Measurements from ENCODE around the gene PTER. TPM values are rescaled to one million over a fixed set of nuclear protein-coding genes. Genes with fewer than 3 reads are reported as not detected.

PTER gene
- total RNA-seq, 1 donor from 2014 or later = 2.5 TPM

DNA sequence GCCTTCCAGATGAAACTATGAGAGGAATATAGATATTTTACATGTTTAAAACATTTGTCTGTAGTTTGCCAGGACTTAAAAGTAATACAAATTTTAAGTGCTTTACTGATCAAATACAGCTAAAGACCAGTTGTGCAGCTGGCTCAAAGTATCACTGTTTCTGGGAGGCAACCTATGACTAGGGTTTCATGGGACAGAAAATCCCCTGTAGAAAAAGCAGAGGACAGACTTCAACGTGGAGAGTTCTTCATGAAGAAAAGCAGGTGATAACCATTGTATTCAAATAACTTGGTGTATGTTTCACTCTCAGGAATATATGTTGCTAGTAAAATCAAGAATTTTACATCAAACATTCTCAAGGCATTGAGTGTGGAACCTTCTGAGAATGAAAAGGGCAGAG, 40.9 kb downstream of the PTER start:
- H3K27me3 Mint-ChIP-seq (ENCODE audit: low read depth, unreplicated experiment) = no peaks in the 10 kb centered on the region
- H3K4me1 ChIP-seq (ENCODE audit: insufficient read depth, low read length) = no peaks in the 10 kb centered on the region
- H3K27ac Mint-ChIP-seq (ENCODE audit: unreplicated experiment) = no peak overlapping the region
- no peak overlapping the region for H3K9ac ChIP-seq (ENCODE audit: low read length)
- H3K36me3 Mint-ChIP-seq (ENCODE audit: low read depth, unreplicated experiment) = no peaks in the 10 kb centered on the region
- no peak overlapping the region for H3K4me3 ChIP-seq (ENCODE audit: insufficient read depth, low read depth, low read length)
- H2AFZ ChIP-seq (ENCODE audit: low read depth, low read length) = no peak overlapping the region
- H3K27ac ChIP-seq (ENCODE audit: low read depth, low read length) = no peak overlapping the region
- H3K79me2 ChIP-seq (ENCODE audit: insufficient read depth, low read length) = no peaks in the 10 kb centered on the region
- H3K9me3 Mint-ChIP-seq (ENCODE audit: unreplicated experiment) = no peaks in the 10 kb centered on the region
- no peak overlapping the region for H3K4me3 Mint-ChIP-seq (ENCODE audit: unreplicated experiment)
- H3K36me3 ChIP-seq (ENCODE audit: insufficient read depth, low read length) = no peaks in the 10 kb centered on the region
- H3K27me3 ChIP-seq (ENCODE audit: insufficient read depth, low read length) = no peaks in the 10 kb centered on the region
- no peak for TF ChIP-seq EZH2 (IDR thresholded peaks at IDR 0.05; ENCODE audit: insufficient read depth, low read length)
- TF ChIP-seq, protein P1, sequence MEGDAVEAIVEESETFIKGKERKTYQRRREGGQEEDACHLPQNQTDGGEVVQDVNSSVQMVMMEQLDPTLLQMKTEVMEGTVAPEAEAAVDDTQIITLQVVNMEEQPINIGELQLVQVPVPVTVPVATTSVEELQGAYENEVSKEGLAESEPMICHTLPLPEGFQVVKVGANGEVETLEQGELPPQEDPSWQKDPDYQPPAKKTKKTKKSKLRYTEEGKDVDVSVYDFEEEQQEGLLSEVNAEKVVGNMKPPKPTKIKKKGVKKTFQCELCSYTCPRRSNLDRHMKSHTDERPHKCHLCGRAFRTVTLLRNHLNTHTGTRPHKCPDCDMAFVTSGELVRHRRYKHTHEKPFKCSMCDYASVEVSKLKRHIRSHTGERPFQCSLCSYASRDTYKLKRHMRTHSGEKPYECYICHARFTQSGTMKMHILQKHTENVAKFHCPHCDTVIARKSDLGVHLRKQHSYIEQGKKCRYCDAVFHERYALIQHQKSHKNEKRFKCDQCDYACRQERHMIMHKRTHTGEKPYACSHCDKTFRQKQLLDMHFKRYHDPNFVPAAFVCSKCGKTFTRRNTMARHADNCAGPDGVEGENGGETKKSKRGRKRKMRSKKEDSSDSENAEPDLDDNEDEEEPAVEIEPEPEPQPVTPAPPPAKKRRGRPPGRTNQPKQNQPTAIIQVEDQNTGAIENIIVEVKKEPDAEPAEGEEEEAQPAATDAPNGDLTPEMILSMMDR (IDR thresholded peaks at IDR 0.05; ENCODE audit: insufficient read depth, low read depth, low read length) = no peak
- H3K9me3 ChIP-seq (ENCODE audit: insufficient read depth, low read depth, low read length) = no peaks in the 10 kb centered on the region
- FAIRE-seq (no peak), DNase-seq (ENCODE audit: low read depth) (no peak)
- H3K4me1 Mint-ChIP-seq (ENCODE audit: low read depth, unreplicated experiment) = no peaks in the 10 kb centered on the region
- H3K4me2 ChIP-seq (ENCODE audit: low read length) = no peak overlapping the region
- H4K20me1 ChIP-seq (ENCODE audit: insufficient read depth, low read length) = no peaks in the 10 kb centered on the region

GRCh38 chr10:16478801-16479200, 42.0 kb downstream of the PTER start:
- no peaks in the 10 kb centered on the region for H3K36me3 Mint-ChIP-seq (ENCODE audit: low read depth, unreplicated experiment)
- no peak overlapping the region for H3K9ac ChIP-seq (ENCODE audit: low read length)
- H3K4me1 ChIP-seq (ENCODE audit: insufficient read depth, low read length) = no peaks in the 10 kb centered on the region
- H3K4me3 ChIP-seq (ENCODE audit: insufficient read depth, low read depth, low read length) = no peak overlapping the region
- H3K27ac Mint-ChIP-seq (ENCODE audit: unreplicated experiment) = no peak overlapping the region
- H3K27me3 ChIP-seq (ENCODE audit: insufficient read depth, low read length) = no peaks in the 10 kb centered on the region
- FAIRE-seq (no peak), DNase-seq (ENCODE audit: low read depth) (no peak)
- no peak overlapping the region for H2AFZ ChIP-seq (ENCODE audit: low read depth, low read length)
- H3K27ac ChIP-seq (ENCODE audit: low read depth, low read length) = no peak overlapping the region
- no peak overlapping the region for H3K4me2 ChIP-seq (ENCODE audit: low read length)
- H4K20me1 ChIP-seq (ENCODE audit: insufficient read depth, low read length) = no peaks in the 10 kb centered on the region
- H3K4me3 Mint-ChIP-seq (ENCODE audit: unreplicated experiment) = no peak overlapping the region
- no peaks in the 10 kb centered on the region for H3K27me3 Mint-ChIP-seq (ENCODE audit: low read depth, unreplicated experiment)
- no peaks in the 10 kb centered on the region for H3K9me3 ChIP-seq (ENCODE audit: insufficient read depth, low read depth, low read length)
- no peaks in the 10 kb centered on the region for H3K4me1 Mint-ChIP-seq (ENCODE audit: low read depth, unreplicated experiment)
- H3K79me2 ChIP-seq (ENCODE audit: insufficient read depth, low read length) = no peaks in the 10 kb centered on the region
- no peaks in the 10 kb centered on the region for H3K36me3 ChIP-seq (ENCODE audit: insufficient read depth, low read length)
- TF ChIP-seq EZH2 (IDR thresholded peaks at IDR 0.05; ENCODE audit: insufficient read depth, low read length) = no peak
- TF ChIP-seq, protein P1 (IDR thresholded peaks at IDR 0.05; ENCODE audit: insufficient read depth, low read depth, low read length) = no peak
- no peaks in the 10 kb centered on the region for H3K9me3 Mint-ChIP-seq (ENCODE audit: unreplicated experiment)

GRCh38 chr10:16481052-16481728, 44.4 kb downstream of the PTER start:
- TF ChIP-seq, protein P1 (IDR thresholded peaks at IDR 0.05; ENCODE audit: insufficient read depth, low read depth, low read length) = no peak
- no peak for TF ChIP-seq EZH2 (IDR thresholded peaks at IDR 0.05; ENCODE audit: insufficient read depth, low read length)
- Histone ChIP-seq H3K4me3 (ENCODE audit: insufficient read depth, low read depth, low read length) (no peak overlapping the region), H3K4me2 (ENCODE audit: low read length) (no peak overlapping the region), H3K27me3 (ENCODE audit: insufficient read depth, low read length) (no peaks in the 10 kb centered on the region), H3K79me2 (ENCODE audit: insufficient read depth, low read length) (no peaks in the 10 kb centered on the region), H3K27ac (ENCODE audit: low read depth, low read length) (no peak overlapping the region), H3K4me1 (ENCODE audit: insufficient read depth, low read length) (no peaks in the 10 kb centered on the region), H3K36me3 (ENCODE audit: insufficient read depth, low read length) (no peaks in the 10 kb centered on the region), H3K9ac (ENCODE audit: low read length) (no peak overlapping the region), H3K9me3 (ENCODE audit: insufficient read depth, low read depth, low read length) (no peaks in the 10 kb centered on the region), H4K20me1 (ENCODE audit: insufficient read depth, low read length) (no peaks in the 10 kb centered on the region), H2AFZ (ENCODE audit: low read depth, low read length) (no peak overlapping the region)
- Mint-ChIP-seq H3K27me3 (ENCODE audit: low read depth, unreplicated experiment) (no peaks in the 10 kb centered on the region), H3K4me3 (ENCODE audit: unreplicated experiment) (no peak overlapping the region), H3K36me3 (ENCODE audit: low read depth, unreplicated experiment) (peaks cover 2% of the 10 kb centered on the region), H3K9me3 (ENCODE audit: unreplicated experiment) (no peaks in the 10 kb centered on the region), H3K4me1 (ENCODE audit: low read depth, unreplicated experiment) (no peaks in the 10 kb centered on the region), H3K27ac (ENCODE audit: unreplicated experiment) (no peak overlapping the region)
- FAIRE-seq (no peak), DNase-seq (ENCODE audit: low read depth) (no peak)

Data from astrocyte (in vitro differentiated cells and primary cell).